ENCODE measurements around the gene DDX39A.

DDX39A gene

GRCh38 chr19:14433554-14434501 is 14.7 kb upstream of the DDX39A start:
- no peak for DNase-seq

- DNase-seq: peak; percentile 48
These were observed 13.8 kb upstream of the DDX39A start, which contains the start of gene PKN1 for GRCh38 chr19:14432791-14433553. TSS of gene PKN1 (plus strand) at chr19:14433306. CDS start at chr19:14433522, 216 bp downstream.

GRCh38 chr19:14430712-14431111 is 11.6 kb upstream of the DDX39A start:
- DNase-seq: no peak

GRCh38 chr19:14428882-14429416 is 9.8 kb upstream of the DDX39A start:
- DNase-seq: no peak

GRCh38 chr19:14427461-14427860 is 8.3 kb upstream of the DDX39A start:
- DNase-seq: no peak

- no peak for DNase-seq
These were observed 6.6 kb upstream of the DDX39A start for GRCh38 chr19:14425696-14426138.

- DNase-seq: peak; percentile 86
These were observed 360 bp downstream of the DDX39A start for GRCh38 chr19:14418856-14419105.

GRCh38 chr19:14416817-14417231 is 2.3 kb downstream of the DDX39A start:
- DNase-seq: no peak

- no peak for DNase-seq
These were observed 4.0 kb downstream of the DDX39A start for GRCh38 chr19:14414926-14415690.

- no peak for DNase-seq
These were observed 5.4 kb downstream of the DDX39A start for GRCh38 chr19:14413693-14414181.

GRCh38 chr19:14412996-14413692 is 6.0 kb downstream of the DDX39A start:
- no peak for DNase-seq

GRCh38 chr19:14412324-14412995 is 6.7 kb downstream of the DDX39A start:
- no peak for DNase-seq

- no peak for DNase-seq
These were observed 7.2 kb downstream of the DDX39A start for GRCh38 chr19:14411938-14412245.

GRCh38 chr19:14411161-14411937 is 7.8 kb downstream of the DDX39A start:
- DNase-seq: no peak

- no peak for DNase-seq
These were observed 8.8 kb downstream of the DDX39A start for GRCh38 chr19:14410091-14411051.

- no peak for DNase-seq
These were observed 9.8 kb downstream of the DDX39A start for GRCh38 chr19:14409146-14410023.

- no peak for DNase-seq
These were observed 10.5 kb downstream of the DDX39A start for GRCh38 chr19:14408491-14409145.
